ENCODE measurements around the gene UGT1A4.

Gene UGT1A4

GRCh38 chr2:233718552-233718951 lies at the start of gene UGT1A4:
UGT1A4 (plus strand) TSS chr2:233718736; CDS start chr2:233718821, 85 bp downstream.
- H3K4me3 ChIP-seq (ENCODE audit: control insufficient read depth, low read depth, low read length) = no peak within 1 kb of the TSS
- no peak for DNase-seq (ENCODE audit: low read depth)
- TF ChIP-seq, protein P1, sequence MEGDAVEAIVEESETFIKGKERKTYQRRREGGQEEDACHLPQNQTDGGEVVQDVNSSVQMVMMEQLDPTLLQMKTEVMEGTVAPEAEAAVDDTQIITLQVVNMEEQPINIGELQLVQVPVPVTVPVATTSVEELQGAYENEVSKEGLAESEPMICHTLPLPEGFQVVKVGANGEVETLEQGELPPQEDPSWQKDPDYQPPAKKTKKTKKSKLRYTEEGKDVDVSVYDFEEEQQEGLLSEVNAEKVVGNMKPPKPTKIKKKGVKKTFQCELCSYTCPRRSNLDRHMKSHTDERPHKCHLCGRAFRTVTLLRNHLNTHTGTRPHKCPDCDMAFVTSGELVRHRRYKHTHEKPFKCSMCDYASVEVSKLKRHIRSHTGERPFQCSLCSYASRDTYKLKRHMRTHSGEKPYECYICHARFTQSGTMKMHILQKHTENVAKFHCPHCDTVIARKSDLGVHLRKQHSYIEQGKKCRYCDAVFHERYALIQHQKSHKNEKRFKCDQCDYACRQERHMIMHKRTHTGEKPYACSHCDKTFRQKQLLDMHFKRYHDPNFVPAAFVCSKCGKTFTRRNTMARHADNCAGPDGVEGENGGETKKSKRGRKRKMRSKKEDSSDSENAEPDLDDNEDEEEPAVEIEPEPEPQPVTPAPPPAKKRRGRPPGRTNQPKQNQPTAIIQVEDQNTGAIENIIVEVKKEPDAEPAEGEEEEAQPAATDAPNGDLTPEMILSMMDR (conservative IDR thresholded peaks at IDR 0.05; ENCODE audit: control insufficient read depth, insufficient read depth, low read depth, low read length) = no peak

- H3K4me3 ChIP-seq (ENCODE audit: control insufficient read depth, low read depth, low read length) = no peak within 1 kb of the TSS
- DNase-seq (ENCODE audit: low read depth) = no peak
- TF ChIP-seq, protein P1 (conservative IDR thresholded peaks at IDR 0.05; ENCODE audit: control insufficient read depth, insufficient read depth, low read depth, low read length) = no peak
Observed at GRCh38 chr2:233671290-233672161, 47.0 kb upstream of the UGT1A4 start, which contains the start of gene UGT1A9. UGT1A9 (plus strand) TSS chr2:233671898; CDS start chr2:233671935, 37 bp downstream.

- DNase-seq (ENCODE audit: low read depth) = no peak
- H3K4me3 ChIP-seq (ENCODE audit: control insufficient read depth, low read depth, low read length) = no peak overlapping the region
- TF ChIP-seq, protein P1 (conservative IDR thresholded peaks at IDR 0.05; ENCODE audit: control insufficient read depth, insufficient read depth, low read depth, low read length) = no peak
Observed at GRCh38 chr2:233672886-233673285, 45.6 kb upstream of the UGT1A4 start.

GRCh38 chr2:233673896-233674295 lies 44.6 kb upstream of the UGT1A4 start:
- H3K4me3 ChIP-seq (ENCODE audit: control insufficient read depth, low read depth, low read length) = no peak overlapping the region
- TF ChIP-seq, protein P1 (conservative IDR thresholded peaks at IDR 0.05; ENCODE audit: control insufficient read depth, insufficient read depth, low read depth, low read length) = no peak
- no peak for DNase-seq (ENCODE audit: low read depth)

DNA sequence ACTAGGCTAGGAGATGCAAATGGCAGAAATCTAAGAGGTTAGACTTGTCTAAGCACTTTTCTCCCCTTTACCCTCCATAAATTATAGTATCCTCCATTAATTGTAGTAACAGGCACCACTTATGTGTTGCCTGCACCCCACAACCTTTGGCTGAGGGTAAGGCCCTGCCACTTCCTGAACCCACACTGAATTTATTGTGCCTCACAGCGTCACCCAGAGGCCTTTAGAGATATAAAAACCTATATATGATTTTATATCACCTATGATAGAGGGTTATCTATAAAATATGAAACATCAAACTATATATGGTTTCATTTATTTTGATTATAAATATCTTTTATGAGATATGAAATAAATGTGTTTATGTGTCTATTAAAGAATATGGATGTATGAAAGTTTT lies 44.2 kb upstream of the UGT1A4 start:
- H3K4me3 ChIP-seq (ENCODE audit: control insufficient read depth, low read depth, low read length) = no peak overlapping the region
- TF ChIP-seq, protein P1 (conservative IDR thresholded peaks at IDR 0.05; ENCODE audit: control insufficient read depth, insufficient read depth, low read depth, low read length) = no peak
- DNase-seq (ENCODE audit: low read depth) = no peak

DNA sequence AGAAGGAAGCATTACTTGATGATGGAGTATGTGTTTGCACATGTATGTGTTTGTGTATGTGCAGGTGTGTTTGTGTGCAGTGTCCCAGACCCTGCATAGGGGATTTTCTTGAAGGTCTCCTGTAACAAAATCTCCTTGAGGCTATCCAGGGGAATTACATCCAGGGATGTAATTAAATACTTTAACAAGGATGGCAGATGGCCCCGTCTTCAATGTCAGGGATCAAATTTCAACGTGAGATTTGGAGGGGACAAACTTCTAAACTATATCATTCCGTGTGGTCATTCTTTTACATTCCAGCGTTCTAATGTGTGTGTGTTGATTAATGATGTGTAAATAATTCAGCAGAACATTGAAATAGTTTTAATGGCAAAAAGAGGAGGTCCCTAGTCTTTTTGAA lies 43.5 kb upstream of the UGT1A4 start:
- no peak overlapping the region for H3K4me3 ChIP-seq (ENCODE audit: control insufficient read depth, low read depth, low read length)
- DNase-seq (ENCODE audit: low read depth) = no peak
- TF ChIP-seq, protein P1 (conservative IDR thresholded peaks at IDR 0.05; ENCODE audit: control insufficient read depth, insufficient read depth, low read depth, low read length) = no peak
